Fibroblast of pulmonary artery (primary cell): ENCODE results near the gene TBCD.

ENCODE experiments used
- DNase-seq: peaks from one replicate; pipeline ENCODE4 v3.0.0-alpha.2; 2010; ENCODE audit warnings: low read depth
- H3K4me3 ChIP-seq: replicated peaks from 2 replicates; pipeline ENCODE4 v1.5.1; 2011; ENCODE audit warnings: low read depth, mild to moderate bottlenecking, control low read depth, low read length, moderate library complexity
- CTCF ChIP-seq: IDR thresholded peaks from 2 replicates; pipeline ENCODE4 v1.5.1; 2011; ENCODE audit warnings: mild to moderate bottlenecking, control low read depth, low read length, inconsistent platforms; ENCODE audit errors: missing control alignments

Gene TBCD

GRCh38 chr17:82709024-82709675, 42.7 kb upstream of the TBCD start:
- H3K4me3 ChIP-seq: no peak overlapping the region
- DNase-seq: no peak
- no peak for TF ChIP-seq CTCF

- no peak for DNase-seq
- no peak for TF ChIP-seq CTCF
- H3K4me3 ChIP-seq: no peak overlapping the region
Measured at GRCh38 chr17:82709676-82710498, 42.0 kb upstream of the TBCD start.

- no peak overlapping the region for H3K4me3 ChIP-seq
- no peak for DNase-seq
- no peak for TF ChIP-seq CTCF
Measured at GRCh38 chr17:82710499-82711232, 41.2 kb upstream of the TBCD start.

- no peak for TF ChIP-seq CTCF
- H3K4me3 ChIP-seq: no peak overlapping the region
- DNase-seq: no peak
Measured at GRCh38 chr17:82713071-82713723, 38.7 kb upstream of the TBCD start.

GRCh38 chr17:82716203-82717010, 35.5 kb upstream of the TBCD start, which contains the start of gene FN3KRP:
Gene FN3KRP (plus strand): TSS chr17:82716706. CDS start chr17:82716756, 50 bp downstream.
- peak; percentile 94 for DNase-seq
- TF ChIP-seq CTCF: no peak
- peak within 1 kb of the TSS; percentile 74 for H3K4me3 ChIP-seq
